Measurements from ENCODE around the gene LZTS3. TPM values are rescaled to one million over a fixed set of nuclear protein-coding genes. Genes with fewer than 3 reads are reported as not detected.

The LZTS3 gene
- total and polyA plus RNA-seq, 2 of the 13 experiments (the other 11 are each of a cell fraction or from before 2014, with no cell fraction given) = 10.1 to 31.3 TPM

GRCh38 chr20:3203315-3204123 lies 30.2 kb upstream of the LZTS3 start (continued):
- TF ChIP-seq ZNF710 (CRISPR knock-in tag; IDR thresholded peaks at IDR 0.05; ENCODE audit: borderline replicate concordance) (no peak; the same call in 1 of the 2 replicates), CCAR2 (optimal IDR thresholded peaks at IDR 0.05; ENCODE audit: low read depth, low read length) (no peak), ZFP36 (IDR thresholded peaks at IDR 0.05; ENCODE audit: borderline replicate concordance, low read depth, low read length, partially characterized antibody) (no peak), SALL2 (CRISPR knock-in tag; IDR thresholded peaks at IDR 0.05) (no peak; the same call in 1 of the 2 replicates), RARG (CRISPR knock-in tag; IDR thresholded peaks at IDR 0.05; ENCODE audit: low read depth) (no peak), MTF2 (CRISPR knock-in tag; IDR thresholded peaks at IDR 0.05; ENCODE audit: borderline replicate concordance) (no peak), SCMH1 (CRISPR knock-in tag; IDR thresholded peaks at IDR 0.05; ENCODE audit: borderline replicate concordance) (no peak), ZNF652 (CRISPR knock-in tag; IDR thresholded peaks at IDR 0.05; ENCODE audit: borderline replicate concordance, low read depth) (no peak), CEBPB (IDR thresholded peaks at IDR 0.05; ENCODE audit: borderline replicate concordance, low read depth, low read length) (no peak), SNAPC4 (CRISPR knock-in tag; IDR thresholded peaks at IDR 0.05) (no peak), NFIB (CRISPR knock-in tag; IDR thresholded peaks at IDR 0.05; ENCODE audit: borderline replicate concordance) (no peak), USF2 (IDR thresholded peaks at IDR 0.05; ENCODE audit: low read depth, low read length) (no peak), USF2 (CRISPR knock-in tag; IDR thresholded peaks at IDR 0.05; ENCODE audit: borderline replicate concordance) (peak; percentile 57; the same call in 1 of the 2 replicates), ZNF597 (CRISPR knock-in tag; IDR thresholded peaks at IDR 0.05) (no peak), SALL1 (CRISPR knock-in tag; IDR thresholded peaks at IDR 0.05) (no peak; the same call in 1 of the 2 replicates), ZNF607 (CRISPR knock-in tag; IDR thresholded peaks at IDR 0.05; ENCODE audit: borderline replicate concordance) (no peak), SIN3A (IDR thresholded peaks at IDR 0.05; ENCODE audit: borderline replicate concordance, low read depth, low read length) (no peak; the same call in 1 of the 2 replicates), ATM (IDR thresholded peaks at IDR 0.05; ENCODE audit: borderline replicate concordance) (no peak)
